Suprapubic skin (tissue), 3 donors: Measurements from ENCODE around the gene NAPG.

Source experiments
- POLR2A ChIP-seq, 2 donors: fragments of 450-650 bp; IDR thresholded peaks; one replicate each; pipeline ENCODE4 v1.6.1; 2017; ENCODE audit warnings: antibody characterized with exemption in 2 of 2, mild to moderate bottlenecking in 2 of 2, moderate library complexity in 2 of 2
- TF ChIP-seq, protein P1 (sequence below), 2 donors: fragments of 200-600 bp in 1 of 2; fragments of 450-650 bp in 1 of 2; sonication (generic) in 1 of 2; IDR thresholded peaks; one replicate each; pipeline ENCODE4 v1.5.1; 2016 to 2019; ENCODE audit warnings: antibody characterized with exemption in 2 of 2, mild to moderate bottlenecking in 1 of 2, moderate library complexity in 1 of 2

- TF ChIP-seq, protein P1, sequence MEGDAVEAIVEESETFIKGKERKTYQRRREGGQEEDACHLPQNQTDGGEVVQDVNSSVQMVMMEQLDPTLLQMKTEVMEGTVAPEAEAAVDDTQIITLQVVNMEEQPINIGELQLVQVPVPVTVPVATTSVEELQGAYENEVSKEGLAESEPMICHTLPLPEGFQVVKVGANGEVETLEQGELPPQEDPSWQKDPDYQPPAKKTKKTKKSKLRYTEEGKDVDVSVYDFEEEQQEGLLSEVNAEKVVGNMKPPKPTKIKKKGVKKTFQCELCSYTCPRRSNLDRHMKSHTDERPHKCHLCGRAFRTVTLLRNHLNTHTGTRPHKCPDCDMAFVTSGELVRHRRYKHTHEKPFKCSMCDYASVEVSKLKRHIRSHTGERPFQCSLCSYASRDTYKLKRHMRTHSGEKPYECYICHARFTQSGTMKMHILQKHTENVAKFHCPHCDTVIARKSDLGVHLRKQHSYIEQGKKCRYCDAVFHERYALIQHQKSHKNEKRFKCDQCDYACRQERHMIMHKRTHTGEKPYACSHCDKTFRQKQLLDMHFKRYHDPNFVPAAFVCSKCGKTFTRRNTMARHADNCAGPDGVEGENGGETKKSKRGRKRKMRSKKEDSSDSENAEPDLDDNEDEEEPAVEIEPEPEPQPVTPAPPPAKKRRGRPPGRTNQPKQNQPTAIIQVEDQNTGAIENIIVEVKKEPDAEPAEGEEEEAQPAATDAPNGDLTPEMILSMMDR (IDR thresholded peaks at IDR 0.05): no peak
- no peak for TF ChIP-seq POLR2A (IDR thresholded peaks at IDR 0.05)
Measured at GRCh38 chr18:10519366-10519765, 6.5 kb upstream of the NAPG start.
